WERI-Rb-1 (cell line): ENCODE measurements around the gene MRPL34.
"Not testable (repeated sequence)": the region's sequence is repeated elsewhere in the genome, so short reads cannot be mapped to it uniquely, and the experiment has no call there.

Experiments
- DNase-seq: peaks from one replicate; pipeline ENCODE4 v3.0.0-alpha.2; 2020
- H3K27ac ChIP-seq: fragments of 250-450 bp; sonication (Bioruptor Pico); 2 replicates; pipeline ENCODE4 v1.5.1; 2020; ENCODE audit warnings: mild to moderate bottlenecking, moderate library complexity
- H3K27me3 ChIP-seq: fragments of 250-450 bp; sonication (Bioruptor Pico); 2 replicates; pipeline ENCODE4 v1.5.1; 2021; ENCODE audit warnings: mild to moderate bottlenecking, low read depth, moderate library complexity; ENCODE audit not compliant: insufficient read depth, severe bottlenecking
- H3K36me3 ChIP-seq: fragments of 250-450 bp; sonication (Bioruptor Pico); 2 replicates; pipeline ENCODE4 v1.5.1; 2020; ENCODE audit warnings: mild to moderate bottlenecking, moderate library complexity
- H3K4me3 ChIP-seq: 2 replicates; pipeline ENCODE4 v1.5.1; 2011; ENCODE audit warnings: low read depth, mild to moderate bottlenecking, control low read depth, low read length
- H3K9me3 ChIP-seq: fragments of 250-450 bp; sonication (Bioruptor Pico); 2 replicates; pipeline ENCODE4 v1.5.1; 2021; ENCODE audit warnings: mild to moderate bottlenecking, moderate library complexity; ENCODE audit not compliant: severe bottlenecking
- CTCF ChIP-seq: IDR thresholded peaks from 2 replicates; pipeline ENCODE4 v1.5.1; 2011; ENCODE audit warnings: low read depth, mild to moderate bottlenecking, control low read depth, inconsistent platforms, low read length

MRPL34 gene

GRCh38 chr19:17286752-17287151 is 18.9 kb upstream of the MRPL34 start:
- Histone ChIP-seq H3K9me3 (peaks cover 6% of the 10 kb centered on the region), H3K27me3 (no peaks in the 10 kb centered on the region), H3K27ac (no peak overlapping the region), H3K36me3 (peaks cover 8% of the 10 kb centered on the region), H3K4me3 (no peak overlapping the region)
- TF ChIP-seq CTCF = no peak
- no peak for DNase-seq

GRCh38 chr19:17289489-17289888 is 16.2 kb upstream of the MRPL34 start:
- Histone ChIP-seq H3K27ac (no peak overlapping the region), H3K27me3 (no peaks in the 10 kb centered on the region), H3K36me3 (peaks cover 22% of the 10 kb centered on the region), H3K4me3 (no peak overlapping the region), H3K9me3 (peaks cover 6% of the 10 kb centered on the region)
- peak; percentile 55 for DNase-seq
- no peak for TF ChIP-seq CTCF

DNA sequence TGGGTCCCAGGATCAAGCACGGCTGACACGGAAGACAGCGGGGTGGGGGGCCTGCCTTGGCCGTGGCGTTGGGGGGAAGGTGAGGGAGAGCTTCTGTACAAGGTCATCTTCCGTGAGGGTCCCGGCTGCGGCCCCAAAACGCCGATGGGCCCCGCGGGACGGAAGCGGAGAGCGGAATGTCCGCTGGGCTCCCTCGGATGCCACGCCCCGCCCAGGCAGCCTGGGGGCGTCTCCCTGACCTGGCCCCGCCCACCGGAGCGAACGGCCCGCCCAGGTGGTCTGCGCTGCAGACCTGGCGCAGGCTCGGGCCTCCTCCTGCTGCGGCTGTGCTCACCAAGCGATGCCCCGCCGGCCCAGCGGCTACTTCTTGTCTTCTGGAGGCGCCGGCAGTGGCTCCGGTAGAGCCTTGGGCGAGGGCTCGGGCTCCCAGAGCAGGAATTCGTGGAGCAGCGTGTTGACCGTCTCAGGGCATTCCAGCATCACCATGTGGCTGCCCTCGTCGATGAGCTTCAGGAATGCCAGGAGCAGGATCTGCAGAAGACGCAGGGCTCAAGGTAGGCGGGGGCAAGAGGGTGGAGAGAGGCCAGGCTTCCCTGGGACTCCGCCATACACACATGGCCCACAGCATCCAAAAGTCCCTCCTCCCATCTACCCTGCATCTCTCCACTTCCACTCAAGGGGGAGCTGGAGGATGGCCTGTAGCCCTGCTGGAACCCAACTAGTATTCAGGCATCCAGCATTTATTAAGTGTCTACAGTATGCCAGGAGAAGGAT is 13.2 kb upstream of the MRPL34 start:
- H3K27me3 ChIP-seq = no peaks in the 10 kb centered on the region
- TF ChIP-seq CTCF = peak; percentile 57
- H3K9me3 ChIP-seq = no peaks in the 10 kb centered on the region
- DNase-seq = peak; percentile 48
- no peak overlapping the region for H3K27ac ChIP-seq
- H3K4me3 ChIP-seq = no peak overlapping the region
- H3K36me3 ChIP-seq = peaks cover 28% of the 10 kb centered on the region

GRCh38 chr19:17293605-17294004 is 12.1 kb upstream of the MRPL34 start:
- no peak for TF ChIP-seq CTCF
- DNase-seq = no peak
- Histone ChIP-seq H3K9me3 (peaks cover 6% of the 10 kb centered on the region), H3K4me3 (no peak overlapping the region), H3K27ac (no peak overlapping the region), H3K27me3 (no peaks in the 10 kb centered on the region), H3K36me3 (peaks cover 34% of the 10 kb centered on the region)

DNA sequence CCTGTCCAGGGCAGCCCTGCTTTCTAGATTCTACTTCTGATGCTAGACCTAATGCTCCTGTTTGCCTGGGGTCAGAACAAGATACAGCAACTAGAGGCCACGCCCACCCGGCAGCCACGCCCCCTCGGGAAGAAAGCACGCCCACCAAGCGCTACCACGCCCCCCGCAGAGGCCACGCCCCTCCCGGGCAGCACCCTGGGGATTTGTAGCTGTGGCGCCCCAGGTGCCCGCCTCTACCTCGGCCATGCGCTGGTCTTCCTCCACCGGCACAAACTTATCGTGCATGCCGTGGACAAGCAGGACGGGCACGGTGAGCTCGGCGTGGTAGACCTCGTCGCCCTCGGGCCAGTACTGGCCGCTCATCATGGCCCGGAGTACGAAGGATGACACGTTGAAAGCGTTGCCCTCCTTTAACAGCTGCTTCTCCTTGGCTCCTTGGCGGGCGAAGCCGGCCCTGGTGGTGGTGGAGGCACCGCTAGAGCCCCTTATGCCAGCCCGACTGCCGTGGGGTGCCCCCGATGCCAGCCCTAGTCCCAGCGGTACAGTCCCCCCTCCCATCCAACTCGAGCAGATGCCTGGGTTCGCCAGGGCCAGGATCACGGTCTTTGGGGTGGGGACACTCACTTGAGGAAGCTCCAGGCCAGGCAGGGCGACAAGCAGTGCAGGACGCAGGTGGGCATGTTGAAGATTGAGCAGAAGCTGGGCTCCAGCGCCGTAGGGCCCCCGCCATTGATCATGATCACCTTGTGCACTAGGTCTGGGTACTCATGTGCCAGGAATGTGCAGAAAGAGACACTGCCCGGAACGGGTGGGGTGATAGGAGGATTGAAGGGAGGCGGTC is 11.4 kb upstream of the MRPL34 start:
- Histone ChIP-seq H3K4me3 (no peak overlapping the region), H3K27ac (no peak overlapping the region), H3K9me3 (peaks cover 6% of the 10 kb centered on the region), H3K27me3 (no peaks in the 10 kb centered on the region), H3K36me3 (peaks cover 39% of the 10 kb centered on the region)
- peak; percentile 49 for DNase-seq
- TF ChIP-seq CTCF = no peak

GRCh38 chr19:17295551-17295950 is 10.1 kb upstream of the MRPL34 start:
- not testable (repeated sequence) for DNase-seq, H3K4me3 ChIP-seq, H3K27ac ChIP-seq, H3K27me3 ChIP-seq, H3K9me3 ChIP-seq
- peaks cover 45% of the 10 kb centered on the region for H3K36me3 ChIP-seq
